PC-9 (cell line): ENCODE measurements around the gene TVP23A.

Experiments used
- CTCF ChIP-seq: fragments of 200-600 bp; sonication (generic); conservative IDR thresholded peaks from 2 replicates; pipeline ENCODE4 v1.6.1; 2017; ENCODE audit warnings: mixed run types, antibody characterized with exemption, mild to moderate bottlenecking, moderate library complexity
- EZH2 ChIP-seq: fragments of 200-600 bp; sonication (generic); IDR thresholded peaks from 2 replicates; pipeline ENCODE4 v1.8.0; 2017; ENCODE audit warnings: antibody characterized with exemption, low read depth

GRCh38 chr16:10808850-10809249, 9.7 kb downstream of the TVP23A start:
- TF ChIP-seq CTCF (no peak), EZH2 (no peak)
